Limb (tissue), 2 donors: ENCODE results near the gene PTK6.

ENCODE experiments used
- DNase-seq, 2 donors: peaks; one replicate each; pipeline ENCODE4 v3.0.0-alpha.2; 2016; ENCODE audit errors: extremely low spot score in 2 of 2

Gene PTK6

DNA sequence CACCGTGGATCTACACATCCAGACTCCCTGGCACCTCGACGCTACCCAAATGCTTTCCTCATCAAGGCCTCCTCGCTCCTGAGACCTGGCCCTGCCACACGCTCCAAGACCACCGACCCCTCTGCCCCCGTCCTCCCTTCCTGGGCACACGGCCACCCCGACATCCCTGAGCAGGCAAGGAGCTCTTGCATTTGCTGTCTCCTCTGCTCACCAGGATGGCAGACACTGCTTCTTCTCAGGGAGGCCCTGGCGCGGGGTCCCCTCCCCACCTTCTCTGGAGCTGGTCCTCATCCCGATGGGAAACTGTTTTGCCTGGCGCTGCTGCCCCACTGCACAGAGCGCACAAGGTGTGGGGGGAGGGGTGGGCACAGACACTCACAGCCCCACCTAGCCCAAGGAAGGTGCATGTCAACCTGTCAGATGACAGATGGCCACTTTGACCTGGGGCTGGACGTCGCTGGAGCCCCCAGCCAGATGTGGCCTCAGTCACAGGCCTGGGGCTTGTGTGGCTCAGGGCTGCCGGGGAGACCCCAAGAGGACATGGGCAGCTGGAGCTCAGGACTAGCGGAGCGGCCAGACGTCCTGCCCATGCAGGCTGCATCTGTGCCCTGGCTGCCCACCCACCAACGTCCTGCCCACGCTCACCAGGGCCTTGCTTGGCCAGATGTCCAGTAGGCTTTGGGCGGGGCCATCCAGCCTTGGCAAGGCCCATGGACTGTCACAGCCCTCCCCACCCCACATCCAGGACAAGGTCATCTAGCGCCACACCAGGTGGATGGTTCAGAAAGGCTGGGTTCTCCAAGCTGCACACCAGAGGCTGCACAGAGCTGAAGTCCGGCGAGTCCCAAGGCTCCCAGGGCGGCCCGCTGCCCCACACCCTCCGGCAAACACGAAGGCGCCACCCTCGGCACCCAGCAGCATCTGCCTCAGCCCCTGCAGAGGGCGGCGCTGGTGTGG, 58.6 kb downstream of the PTK6 start:
- DNase-seq, result no peak
